Memory B cell (primary cell): ENCODE results near the gene TPM4.

Experiments
- ATAC-seq: fragments of 150-1000 bp; cut with Tn5 transposase; 2 replicates; pipeline ENCODE4 v1.10.0; 2021; ENCODE audit warnings: low read depth, mild to moderate bottlenecking, moderate library complexity
- DNase-seq, 2 donors: peaks; one replicate each; pipeline ENCODE4 v3.0.0; 2022; ENCODE audit warnings: low spot score in 2 of 2
- H3K27ac Mint-ChIP-seq: one replicate; pipeline ENCODE4 v1.8.0; 2022; ENCODE audit warnings: mild to moderate bottlenecking, moderate library complexity, mixed read lengths
- H3K27me3 Mint-ChIP-seq: one replicate; pipeline ENCODE4 v1.8.0; 2022; ENCODE audit warnings: mixed read lengths
- H3K36me3 Mint-ChIP-seq: one replicate; pipeline ENCODE4 v1.8.0; 2022; ENCODE audit warnings: mild to moderate bottlenecking, mixed read lengths
- H3K4me1 Mint-ChIP-seq: one replicate; pipeline ENCODE4 v1.8.0; 2022; ENCODE audit warnings: mixed read lengths
- H3K4me3 Mint-ChIP-seq: one replicate; pipeline ENCODE4 v1.8.0; 2022; ENCODE audit warnings: mild to moderate bottlenecking, moderate library complexity, mixed read lengths
- H3K9me3 Mint-ChIP-seq: one replicate; pipeline ENCODE4 v1.8.0; 2022; ENCODE audit warnings: mixed read lengths

TPM4 gene

GRCh38 chr19:16051254-16052025, 24.9 kb upstream of the TPM4 start:
- peaks cover 2% of the 10 kb centered on the region for H3K27me3 Mint-ChIP-seq
- ATAC-seq (peak; percentile 76), DNase-seq (no peak)
- H3K4me1 Mint-ChIP-seq: no peaks in the 10 kb centered on the region
- peaks cover 1% of the 10 kb centered on the region for H3K36me3 Mint-ChIP-seq
- no peak overlapping the region for H3K4me3 Mint-ChIP-seq
- H3K9me3 Mint-ChIP-seq: peaks cover 2% of the 10 kb centered on the region
- no peak overlapping the region for H3K27ac Mint-ChIP-seq

GRCh38 chr19:16052353-16052752, 23.9 kb upstream of the TPM4 start:
- DNase-seq (no peak), ATAC-seq (no peak)
- Mint-ChIP-seq H3K9me3 (peaks cover 2% of the 10 kb centered on the region), H3K4me3 (no peak overlapping the region), H3K36me3 (peaks cover 1% of the 10 kb centered on the region), H3K27ac (no peak overlapping the region), H3K27me3 (peaks cover 2% of the 10 kb centered on the region), H3K4me1 (no peaks in the 10 kb centered on the region)

- Mint-ChIP-seq H3K27ac (no peak overlapping the region), H3K9me3 (peaks cover 4% of the 10 kb centered on the region), H3K27me3 (peaks cover 3% of the 10 kb centered on the region), H3K4me1 (peaks cover 3% of the 10 kb centered on the region), H3K36me3 (peaks cover 2% of the 10 kb centered on the region), H3K4me3 (no peak overlapping the region)
- DNase-seq: no peak
- ATAC-seq: no peak
Observed at GRCh38 chr19:16057062-16057461, 19.2 kb upstream of the TPM4 start.

GRCh38 chr19:16060294-16060693, 16.0 kb upstream of the TPM4 start:
- no peak for ATAC-seq
- H3K9me3 Mint-ChIP-seq: peaks cover 4% of the 10 kb centered on the region

GRCh38 chr19:16061943-16062342, 14.4 kb upstream of the TPM4 start:
- ATAC-seq (no peak), DNase-seq (no peak)
- Mint-ChIP-seq H3K4me3 (no peak overlapping the region), H3K27me3 (peaks cover 4% of the 10 kb centered on the region), H3K27ac (no peak overlapping the region), H3K9me3 (peaks cover 2% of the 10 kb centered on the region), H3K4me1 (peaks cover 15% of the 10 kb centered on the region), H3K36me3 (peaks cover 2% of the 10 kb centered on the region)

More at GRCh38 chr19:16060294-16060693, 16.0 kb upstream of the TPM4 start:
- no peak overlapping the region for H3K27ac Mint-ChIP-seq
- DNase-seq: no peak
- H3K27me3 Mint-ChIP-seq: peaks cover 4% of the 10 kb centered on the region
- H3K4me3 Mint-ChIP-seq: no peak overlapping the region
- H3K4me1 Mint-ChIP-seq: peaks cover 11% of the 10 kb centered on the region
- peaks cover 2% of the 10 kb centered on the region for H3K36me3 Mint-ChIP-seq

- no peak overlapping the region for H3K4me3 Mint-ChIP-seq
- ATAC-seq: peak; percentile 64
- peaks cover 2% of the 10 kb centered on the region for H3K9me3 Mint-ChIP-seq
- peaks cover 15% of the 10 kb centered on the region for H3K4me1 Mint-ChIP-seq
- no peak overlapping the region for H3K27ac Mint-ChIP-seq
- peak; percentile 70 to 75 for DNase-seq
- H3K36me3 Mint-ChIP-seq: peaks cover 2% of the 10 kb centered on the region
- peaks cover 4% of the 10 kb centered on the region for H3K27me3 Mint-ChIP-seq
Observed at GRCh38 chr19:16062789-16063188, 13.5 kb upstream of the TPM4 start.

GRCh38 chr19:16064209-16064889, 11.9 kb upstream of the TPM4 start:
- DNase-seq: no peak
- peaks cover 1% of the 10 kb centered on the region for H3K27me3 Mint-ChIP-seq
- H3K4me3 Mint-ChIP-seq: no peak overlapping the region
- H3K9me3 Mint-ChIP-seq: peaks cover 2% of the 10 kb centered on the region
- no peak overlapping the region for H3K27ac Mint-ChIP-seq
- H3K36me3 Mint-ChIP-seq: peaks cover 2% of the 10 kb centered on the region
- H3K4me1 Mint-ChIP-seq: peaks cover 15% of the 10 kb centered on the region
- no peak for ATAC-seq

- peaks cover 2% of the 10 kb centered on the region for H3K36me3 Mint-ChIP-seq
- no peaks in the 10 kb centered on the region for H3K9me3 Mint-ChIP-seq
- no peak overlapping the region for H3K4me3 Mint-ChIP-seq
- peaks cover 1% of the 10 kb centered on the region for H3K27me3 Mint-ChIP-seq
- peak overlapping the region; percentile 49 for H3K27ac Mint-ChIP-seq
- DNase-seq: peak in 1 of 2 donors; percentile 34
- peaks cover 17% of the 10 kb centered on the region for H3K4me1 Mint-ChIP-seq
- no peak for ATAC-seq
Observed at GRCh38 chr19:16066611-16067104, 9.6 kb upstream of the TPM4 start.

- H3K4me3 Mint-ChIP-seq: no peak overlapping the region
- peaks cover 13% of the 10 kb centered on the region for H3K4me1 Mint-ChIP-seq
- no peaks in the 10 kb centered on the region for H3K36me3 Mint-ChIP-seq
- H3K27ac Mint-ChIP-seq: no peak overlapping the region
- peaks cover 1% of the 10 kb centered on the region for H3K27me3 Mint-ChIP-seq
- no peaks in the 10 kb centered on the region for H3K9me3 Mint-ChIP-seq
- DNase-seq (no peak), ATAC-seq (no peak)
Observed at GRCh38 chr19:16067205-16067938, 8.9 kb upstream of the TPM4 start.

- DNase-seq (no peak), ATAC-seq (no peak)
- no peak overlapping the region for H3K27ac Mint-ChIP-seq
- H3K27me3 Mint-ChIP-seq: no peaks in the 10 kb centered on the region
- no peaks in the 10 kb centered on the region for H3K9me3 Mint-ChIP-seq
- H3K4me3 Mint-ChIP-seq: no peak overlapping the region
- H3K36me3 Mint-ChIP-seq: no peaks in the 10 kb centered on the region
- H3K4me1 Mint-ChIP-seq: peaks cover 7% of the 10 kb centered on the region
Observed at GRCh38 chr19:16068696-16069259, 7.5 kb upstream of the TPM4 start.

- Mint-ChIP-seq H3K9me3 (no peaks in the 10 kb centered on the region), H3K27me3 (no peaks in the 10 kb centered on the region), H3K4me1 (peaks cover 13% of the 10 kb centered on the region), H3K27ac (no peak overlapping the region), H3K4me3 (peak overlapping the region; percentile 65), H3K36me3 (no peaks in the 10 kb centered on the region)
- ATAC-seq: peak; percentile 6
- no peak for DNase-seq
Observed at GRCh38 chr19:16069813-16070365, 6.4 kb upstream of the TPM4 start.

GRCh38 chr19:16070366-16070990, 5.8 kb upstream of the TPM4 start:
- peak overlapping the region; percentile 65 for H3K4me3 Mint-ChIP-seq

GRCh38 chr19:16071072-16071691, 5.1 kb upstream of the TPM4 start:
- no peaks in the 10 kb centered on the region for H3K27me3 Mint-ChIP-seq
- no peak for ATAC-seq
- no peak overlapping the region for H3K27ac Mint-ChIP-seq
- H3K4me3 Mint-ChIP-seq: no peak overlapping the region
- DNase-seq: no peak
- H3K9me3 Mint-ChIP-seq: no peaks in the 10 kb centered on the region
- H3K4me1 Mint-ChIP-seq: peaks cover 19% of the 10 kb centered on the region
- H3K36me3 Mint-ChIP-seq: no peaks in the 10 kb centered on the region

More at GRCh38 chr19:16070366-16070990, 5.8 kb upstream of the TPM4 start:
- no peaks in the 10 kb centered on the region for H3K36me3 Mint-ChIP-seq
- DNase-seq (peak; percentile 68 to 84), ATAC-seq (peak; percentile 95)
- no peak overlapping the region for H3K27ac Mint-ChIP-seq
- H3K27me3 Mint-ChIP-seq: no peaks in the 10 kb centered on the region
- H3K9me3 Mint-ChIP-seq: no peaks in the 10 kb centered on the region
- peaks cover 15% of the 10 kb centered on the region for H3K4me1 Mint-ChIP-seq
